NCI-H1417 (cell line): ENCODE measurements around the gene C2CD2L.

Source experiments
- DNase-seq, 3 experiments: peaks; one replicate each; lab custom pipeline; 2025; lab: John Stamatoyannopoulos, UW

C2CD2L gene

DNA sequence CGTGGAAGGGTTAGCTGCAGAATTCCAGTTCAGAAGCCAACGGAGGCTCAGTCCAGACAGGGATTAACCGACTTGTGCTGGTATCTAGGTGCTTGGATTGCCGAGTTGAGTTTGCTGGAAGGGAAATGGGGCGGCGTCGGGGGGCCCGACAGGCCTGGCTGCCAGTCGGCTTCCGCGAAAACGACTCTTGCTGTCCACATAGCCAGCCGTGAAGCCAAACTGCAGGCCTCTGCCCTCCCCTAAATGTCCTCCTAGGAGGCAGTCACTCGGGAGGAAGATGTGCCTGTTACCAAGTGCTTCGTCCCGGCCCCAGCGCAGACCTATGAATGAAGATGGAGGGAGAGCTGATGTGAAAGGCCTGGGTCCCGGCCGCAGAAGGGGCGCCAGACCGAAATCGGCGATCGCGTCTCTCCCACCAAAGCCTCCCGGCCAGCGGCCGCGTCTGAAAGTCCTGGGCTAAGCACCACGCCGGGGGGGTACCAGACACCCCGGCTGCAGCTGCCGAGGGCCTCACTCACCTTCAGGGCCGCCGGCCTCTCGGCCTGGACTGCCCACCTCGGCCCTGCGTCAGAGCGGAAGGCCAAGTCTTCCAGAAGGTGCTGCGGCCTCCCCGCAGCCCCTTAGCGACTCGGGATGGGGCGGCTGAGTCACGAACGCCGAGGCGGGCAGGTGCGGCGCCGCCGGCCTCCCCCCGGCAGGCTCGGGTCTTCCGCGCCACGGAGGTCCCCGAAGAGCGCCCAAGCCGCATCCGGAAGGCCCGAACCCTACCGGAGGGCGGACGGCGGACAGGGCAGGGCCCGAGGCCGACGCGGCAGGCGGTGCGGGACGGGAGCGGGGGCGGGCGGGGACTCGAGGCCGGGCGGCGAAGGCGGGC, 13.0 kb upstream of the C2CD2L start:
- DNase-seq = peak in 2 of 3 experiments; percentile 64 to 68

DNA sequence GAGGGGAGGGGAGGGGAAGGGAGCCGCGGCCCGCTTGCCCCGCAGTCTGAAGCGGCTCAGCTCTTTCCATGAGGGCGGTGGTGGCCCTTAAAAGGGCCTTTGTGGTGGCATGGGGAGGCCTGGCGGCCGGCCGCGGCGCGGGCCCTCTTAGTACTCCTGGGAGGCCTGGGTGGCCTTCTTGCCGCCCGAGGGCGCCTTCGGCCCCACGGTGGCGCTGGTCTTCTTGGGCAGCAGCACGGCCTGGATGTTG, 12.4 kb upstream of the C2CD2L start:
- DNase-seq = peak in 1 of 3 experiments; percentile 60

DNA sequence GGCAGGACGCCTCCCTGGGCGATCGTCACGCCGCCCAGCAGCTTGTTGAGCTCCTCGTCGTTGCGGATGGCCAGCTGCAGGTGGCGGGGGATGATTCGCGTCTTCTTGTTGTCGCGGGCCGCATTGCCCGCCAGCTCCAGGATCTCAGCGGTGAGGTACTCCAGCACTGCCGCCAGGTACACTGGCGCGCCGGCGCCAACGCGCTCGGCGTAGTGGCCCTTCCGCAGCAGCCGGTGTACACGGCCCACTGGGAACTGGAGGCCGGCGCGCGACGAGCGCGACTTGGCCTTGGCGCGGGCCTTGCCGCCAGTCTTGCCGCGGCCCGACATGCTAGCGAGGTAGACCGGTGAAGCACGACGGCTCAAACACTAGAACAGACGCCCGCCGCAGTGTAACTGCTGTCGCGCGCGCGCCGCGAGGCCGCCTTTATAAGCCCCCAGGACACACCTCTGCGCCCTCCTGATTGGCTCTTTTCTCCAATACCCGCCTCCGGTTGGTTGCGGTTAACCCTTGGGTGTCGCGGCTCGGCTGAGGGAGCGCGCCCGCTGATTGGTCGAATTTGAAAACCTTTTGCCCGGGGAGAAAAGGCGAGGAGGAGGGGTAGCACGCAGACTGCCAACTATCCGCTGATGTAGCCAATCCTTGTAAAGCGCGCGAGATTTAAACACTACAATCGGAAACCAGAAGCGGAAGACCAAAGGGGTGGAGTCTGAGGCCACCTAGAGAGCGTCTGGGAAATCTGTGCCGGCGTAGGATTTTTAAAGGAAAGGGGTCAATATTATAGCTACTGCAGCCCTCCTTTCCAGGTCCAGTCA, 11.9 kb upstream of the C2CD2L start:
- peak; percentile 98 to 100 (median 100) for DNase-seq

DNA sequence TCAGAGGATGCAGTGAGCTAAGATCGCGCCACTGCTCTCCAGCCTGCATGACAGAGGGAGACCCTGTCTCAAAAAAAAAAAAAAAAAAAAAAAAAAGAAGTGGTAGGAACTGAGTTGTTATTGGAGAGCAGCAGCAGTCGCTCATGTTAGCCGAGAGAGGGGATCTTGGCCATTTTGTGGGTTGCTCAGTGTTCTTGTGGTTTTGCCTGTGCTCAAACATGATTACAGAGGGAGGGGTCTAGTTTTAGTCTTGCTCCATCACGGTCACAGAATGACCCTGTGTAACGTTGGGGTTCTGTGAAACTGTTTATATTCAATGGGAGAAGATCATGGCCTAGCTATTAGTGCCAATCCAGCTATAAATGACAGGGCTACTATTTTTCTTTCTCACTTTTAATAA, 7.4 kb upstream of the C2CD2L start:
- no peak for DNase-seq

DNA sequence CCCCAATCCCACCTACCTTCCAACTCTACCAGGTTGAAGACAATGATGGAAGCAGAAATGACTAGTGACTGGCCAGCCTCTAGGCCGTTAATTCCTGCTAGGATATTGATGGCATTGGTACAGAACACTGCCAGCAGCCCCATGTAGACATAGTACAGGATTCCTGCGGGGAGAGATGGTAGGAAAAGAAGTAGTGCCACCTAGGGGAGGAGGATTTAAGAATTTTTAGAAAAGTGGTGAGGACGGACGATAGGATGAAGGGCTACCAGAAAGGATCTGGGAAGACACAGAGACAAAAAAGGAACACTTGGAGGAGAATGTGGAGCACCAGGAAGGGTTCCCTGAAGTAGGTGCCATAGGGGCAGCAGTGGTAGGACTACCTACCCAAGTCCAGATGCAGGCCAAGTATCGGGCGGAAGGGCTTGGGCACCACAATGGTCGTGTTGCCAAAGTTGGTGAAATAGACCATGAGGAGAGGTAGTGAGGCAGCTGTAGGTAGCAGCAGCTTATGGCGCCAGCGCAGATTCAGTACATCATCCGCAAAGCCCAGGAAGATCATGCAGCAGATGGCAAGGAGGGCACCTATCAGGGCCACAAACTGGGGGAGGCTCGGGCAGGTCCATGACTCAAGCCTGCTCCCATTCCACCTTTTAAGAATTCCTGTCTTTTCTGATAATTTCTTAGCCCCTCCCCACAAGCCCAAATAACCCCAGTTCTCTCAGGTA, 6.7 kb upstream of the C2CD2L start:
- peak; percentile 9 to 18 (median 14) for DNase-seq

DNA sequence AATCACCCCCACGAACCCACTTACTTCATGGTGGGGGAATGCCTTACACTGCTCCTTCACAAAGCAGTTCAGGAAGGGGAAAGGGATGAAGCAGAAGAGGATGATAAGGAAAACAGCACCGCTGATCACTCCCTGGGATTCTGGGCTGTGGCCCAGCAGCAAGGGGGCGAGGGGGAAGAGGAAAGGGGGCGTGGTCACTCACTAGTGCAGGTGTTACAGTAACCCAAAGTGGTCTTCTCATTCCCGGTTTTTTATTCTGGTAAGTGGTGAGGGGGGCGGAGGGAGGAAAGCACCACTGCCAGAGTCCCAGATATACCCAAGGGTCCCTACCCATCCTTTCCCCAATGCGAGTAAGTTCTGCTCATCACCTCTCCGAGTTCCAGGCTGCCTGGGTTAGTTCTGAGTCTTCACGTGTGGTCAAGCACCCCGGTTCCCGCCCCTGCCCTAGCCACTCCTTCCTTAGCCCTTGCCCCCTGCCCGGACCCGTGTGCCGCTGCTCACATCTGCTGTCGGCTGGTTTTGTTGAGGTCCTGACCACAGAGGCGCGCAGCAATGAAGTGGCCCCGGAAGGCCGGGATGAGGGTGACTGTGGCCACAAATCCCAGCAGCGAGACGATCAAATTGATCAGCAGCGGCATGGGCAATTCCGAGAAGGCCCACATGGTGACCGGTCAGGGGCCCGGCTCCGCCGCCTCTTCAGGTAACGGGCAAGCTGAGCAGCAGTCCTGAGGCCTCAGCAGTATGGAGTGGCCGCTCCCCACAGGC, 6.0 kb upstream of the C2CD2L start:
- DNase-seq = peak in 1 of 3 experiments; percentile 66

DNA sequence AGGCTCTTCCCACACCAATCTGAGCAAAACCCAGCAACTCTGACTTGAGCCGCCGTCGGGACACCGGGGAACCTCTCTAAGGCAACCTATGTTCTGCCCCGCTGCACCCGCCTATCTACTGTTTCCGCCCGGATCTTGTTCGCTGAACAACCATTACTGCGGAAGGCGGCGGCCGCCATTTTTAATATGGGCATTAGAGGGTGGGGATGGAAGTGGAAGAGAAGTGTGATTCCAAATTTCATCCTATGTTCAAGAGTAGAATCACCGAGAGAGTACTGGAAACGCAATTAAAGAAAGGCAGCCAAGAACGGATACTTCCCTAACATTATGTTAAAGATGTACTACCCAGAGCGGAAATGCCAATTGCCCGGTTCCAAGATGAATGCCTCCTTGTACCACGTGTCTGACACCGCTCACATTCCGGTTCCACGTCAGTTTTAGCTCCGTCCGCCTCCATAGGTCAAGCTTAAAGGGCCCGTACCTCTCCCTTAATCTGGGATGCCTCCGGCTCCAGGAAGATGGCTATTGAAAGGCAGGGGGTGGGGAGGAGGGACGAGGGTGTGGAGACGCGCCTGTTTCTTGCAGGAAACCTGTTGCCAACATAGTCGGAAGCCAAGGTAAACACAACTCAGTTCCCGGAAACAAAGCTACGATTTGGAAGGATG, 5.3 kb upstream of the C2CD2L start, which contains the start of gene DPAGT1:
Gene DPAGT1 (minus strand): TSS at position 95 of the 665 bp plus-strand sequence. CDS start 198 bp downstream, outside the sequence.
- DNase-seq = peak; percentile 94 to 99 (median 98)

DNA sequence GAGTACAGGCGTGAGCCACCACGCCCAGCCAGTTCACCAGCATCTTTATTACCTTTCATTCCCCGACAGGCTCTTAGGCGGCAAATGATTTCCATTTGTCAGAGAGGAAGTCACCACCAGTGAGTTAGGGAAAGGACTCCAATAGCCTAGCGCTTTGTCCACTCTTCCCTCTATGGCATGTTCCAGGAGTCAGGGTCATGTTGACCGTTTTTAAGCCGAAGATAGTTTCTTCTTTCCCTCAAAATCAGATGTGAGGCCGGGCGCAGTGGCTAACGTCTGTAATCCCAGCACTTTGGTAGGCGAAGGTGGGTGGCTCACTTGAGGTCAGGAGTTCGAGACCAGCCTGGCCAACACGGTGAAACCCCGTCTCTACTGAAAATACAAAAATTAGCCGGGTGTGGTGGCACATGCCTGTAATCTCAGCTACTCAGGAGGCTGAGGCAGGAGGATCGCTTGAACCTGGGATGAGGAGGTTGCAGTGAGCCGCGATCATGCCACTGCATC, 3.9 kb upstream of the C2CD2L start:
- peak in 2 of 3 experiments; percentile 35 to 66 for DNase-seq

DNA sequence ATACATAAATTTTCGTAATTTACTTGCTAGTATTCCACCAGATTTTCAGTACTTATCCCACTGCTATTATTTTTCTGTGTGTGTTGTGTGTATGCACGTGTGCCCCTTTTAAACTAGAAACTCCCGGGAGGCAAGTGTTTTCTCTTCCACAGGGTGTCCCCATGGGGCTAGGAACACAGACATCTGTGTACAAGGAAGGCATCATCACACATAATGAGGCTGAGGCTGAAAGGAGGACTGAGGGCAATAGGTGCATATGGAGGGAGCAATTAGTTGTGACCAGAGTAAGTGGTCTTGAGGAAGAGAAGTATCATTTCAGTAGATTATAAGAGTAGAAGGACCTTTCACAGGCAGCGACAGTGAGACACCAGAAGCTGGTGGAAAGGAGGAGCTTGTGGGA, 3.4 kb upstream of the C2CD2L start:
- DNase-seq = peak; percentile 9 to 81 (median 75)

DNA sequence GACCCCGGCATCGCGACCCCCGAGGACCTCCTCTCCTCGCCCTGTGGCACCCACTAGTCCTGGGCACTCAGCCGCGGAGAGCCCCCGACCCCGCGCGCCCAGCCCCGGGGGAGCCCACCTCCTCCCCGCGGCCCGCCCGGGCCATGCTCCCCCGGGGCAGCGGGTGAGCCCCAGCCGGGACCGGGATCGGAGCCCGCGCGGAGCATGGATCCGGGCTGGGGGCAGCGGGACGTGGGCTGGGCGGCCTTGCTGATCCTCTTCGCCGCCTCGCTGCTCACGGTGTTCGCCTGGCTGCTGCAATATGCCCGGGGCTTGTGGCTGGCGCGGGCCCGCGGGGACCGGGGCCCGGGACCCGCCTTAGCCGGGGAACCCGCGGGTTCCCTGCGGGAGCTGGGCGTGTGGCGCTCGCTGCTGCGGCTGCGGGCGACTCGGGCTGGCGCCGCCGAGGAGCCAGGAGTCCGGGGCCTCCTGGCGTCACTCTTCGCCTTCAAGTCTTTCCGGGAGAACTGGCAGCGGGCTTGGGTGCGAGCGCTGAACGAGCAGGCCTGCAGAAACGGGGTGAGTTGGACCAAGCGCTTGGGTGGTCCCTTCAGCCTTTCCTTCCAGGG, 498 bp downstream of the C2CD2L start:
- DNase-seq = peak in 2 of 3 experiments; percentile 64 to 68

DNA sequence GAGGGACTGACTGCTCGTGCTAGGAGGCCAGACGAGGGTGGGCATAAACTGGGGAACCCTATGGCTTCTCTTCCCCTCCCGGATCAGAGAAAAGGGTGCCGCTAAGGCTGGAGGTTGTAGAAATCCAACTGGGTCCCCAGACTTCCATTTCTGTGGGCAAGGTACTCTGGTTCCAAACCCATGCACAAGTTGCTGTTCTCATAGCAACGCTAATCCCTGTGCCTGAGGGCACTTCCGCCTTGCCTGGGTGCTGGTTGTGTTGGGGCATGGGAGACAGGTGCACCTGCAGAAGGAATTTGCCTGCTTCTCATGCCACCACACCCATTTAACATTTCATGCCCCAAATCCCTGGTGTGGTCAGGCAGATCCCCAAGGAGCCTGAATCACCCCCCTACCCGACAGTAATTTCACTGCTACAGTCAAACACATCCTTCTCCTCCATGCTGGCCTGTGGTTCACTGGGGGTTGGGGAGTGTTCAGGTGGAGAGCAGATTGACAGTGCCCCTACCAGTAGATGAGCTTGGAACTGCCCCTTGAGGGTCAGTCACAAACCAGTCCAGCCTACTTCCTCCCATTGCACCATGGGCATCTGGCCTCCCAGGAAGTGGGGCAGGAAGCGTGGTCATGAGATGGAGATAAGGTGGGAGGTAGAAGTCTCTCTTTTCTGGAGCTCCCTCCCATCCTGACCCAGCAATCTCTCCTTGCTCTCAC, 1.2 kb downstream of the C2CD2L start:
- peak; percentile 6 to 85 (median 71) for DNase-seq

DNA sequence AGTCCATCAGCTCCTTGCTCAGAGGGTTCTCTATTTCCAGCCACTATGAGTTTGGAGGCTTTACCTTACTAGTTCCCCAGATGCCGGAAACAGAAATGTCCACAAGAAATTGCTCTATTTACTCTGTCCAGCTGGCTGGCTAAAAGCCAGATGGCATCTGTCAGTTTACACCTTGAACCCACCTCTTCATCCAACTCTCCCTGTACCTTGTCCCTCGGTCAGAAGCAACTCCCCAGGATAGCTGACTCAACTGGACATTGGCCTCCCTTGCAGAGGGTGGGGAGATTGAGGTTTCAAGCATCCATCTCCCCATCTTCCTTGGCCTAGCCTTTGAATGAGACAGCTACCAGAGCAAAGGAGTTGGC, 1.7 kb downstream of the C2CD2L start:
- no peak for DNase-seq

DNA sequence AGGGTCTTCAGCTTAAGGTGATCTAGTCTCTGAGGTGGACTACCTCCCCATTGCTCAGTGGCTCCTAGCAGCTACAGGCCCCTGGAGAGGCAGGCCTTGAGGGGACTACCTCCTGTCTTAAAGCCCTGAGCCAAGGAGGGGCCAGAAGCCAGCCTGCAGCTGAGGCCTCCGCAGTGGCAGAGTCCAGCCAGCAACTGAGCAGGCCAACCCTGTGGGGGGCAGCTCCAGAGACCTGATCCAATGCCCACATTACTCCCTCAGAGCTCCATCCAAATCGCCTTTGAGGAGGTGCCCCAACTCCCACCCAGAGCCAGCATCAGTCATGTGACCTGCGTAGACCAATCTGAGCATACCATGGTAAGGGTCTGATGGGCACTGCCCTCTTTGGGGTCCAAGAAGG, 2.7 kb downstream of the C2CD2L start:
- no peak for DNase-seq

DNA sequence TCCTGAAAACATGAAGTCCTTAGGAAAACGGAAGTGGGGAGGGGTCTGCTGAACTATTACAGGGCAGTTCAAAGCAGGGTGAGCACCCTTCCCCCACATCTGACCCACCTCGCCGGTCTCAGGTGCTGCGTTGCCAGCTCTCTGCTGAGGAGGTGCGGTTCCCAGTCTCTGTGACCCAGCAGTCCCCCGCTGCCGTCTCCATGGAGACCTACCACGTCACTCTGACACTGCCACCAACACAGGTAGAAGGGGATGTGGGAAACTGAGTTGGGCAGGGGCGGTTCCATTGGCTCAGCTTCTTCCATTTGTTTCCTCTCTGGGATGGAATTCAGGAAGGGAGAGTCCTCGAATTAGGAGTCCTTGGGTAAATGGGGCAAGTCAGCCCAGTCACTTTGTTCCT, 3.3 kb downstream of the C2CD2L start:
- DNase-seq = no peak

DNA sequence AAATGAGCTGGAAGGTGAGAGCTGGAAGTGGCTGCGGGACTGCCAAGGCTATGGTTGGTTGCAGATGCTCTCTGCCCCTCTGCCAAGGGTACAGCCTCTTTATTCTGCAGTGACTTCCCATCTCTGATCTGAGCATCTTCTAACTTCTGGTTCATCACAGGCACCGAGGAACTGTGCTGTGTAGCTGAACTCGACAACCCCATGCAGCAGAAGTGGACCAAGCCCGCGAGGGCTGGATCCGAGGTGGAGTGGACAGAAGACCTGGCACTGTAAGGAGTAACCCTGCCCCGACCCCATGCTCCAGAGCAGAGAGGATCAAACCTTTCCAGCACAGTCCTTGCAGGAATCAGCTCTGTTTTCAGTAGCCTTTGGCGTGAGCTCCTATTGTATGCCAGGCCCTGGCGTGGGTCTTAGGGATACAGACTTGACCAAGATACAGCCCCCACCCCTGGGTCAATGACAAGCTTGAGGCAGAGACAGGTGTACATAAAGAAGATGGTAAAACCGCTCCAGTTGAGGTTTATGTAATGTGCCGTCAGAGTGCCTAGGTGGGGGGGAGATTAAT, 4.3 kb downstream of the C2CD2L start:
- DNase-seq = no peak

DNA sequence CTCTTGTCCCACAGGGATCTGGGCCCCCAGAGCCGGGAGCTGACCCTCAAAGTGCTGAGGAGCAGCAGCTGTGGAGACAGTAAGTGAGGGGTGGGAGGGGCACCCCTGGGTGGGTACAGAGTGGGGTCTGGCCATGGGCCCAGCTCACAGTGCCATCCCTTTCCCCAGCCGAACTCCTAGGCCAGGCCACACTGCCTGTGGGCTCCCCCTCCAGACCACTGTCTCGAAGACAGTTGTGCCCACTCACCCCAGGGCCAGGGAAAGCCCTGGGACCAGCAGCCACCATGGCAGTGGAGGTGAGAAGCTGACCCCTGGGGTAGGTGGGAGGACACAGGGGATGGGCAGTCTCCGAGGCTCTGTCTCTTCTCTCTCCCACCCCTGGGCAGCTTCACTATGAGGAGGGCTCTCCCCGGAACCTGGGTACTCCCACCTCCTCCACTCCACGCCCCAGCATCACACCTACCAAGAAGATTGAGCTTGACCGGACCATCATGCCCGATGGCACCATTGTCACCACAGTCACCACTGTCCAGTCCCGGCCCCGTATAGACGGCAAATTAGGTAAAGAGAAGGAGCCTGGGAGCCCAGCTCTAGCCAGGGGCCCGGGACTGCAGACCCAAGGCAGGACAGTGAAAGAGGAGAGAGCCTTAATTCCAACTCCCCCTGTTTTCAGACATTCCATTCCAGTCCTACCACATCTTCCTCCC, 5.3 kb downstream of the C2CD2L start:
- DNase-seq = no peak

DNA sequence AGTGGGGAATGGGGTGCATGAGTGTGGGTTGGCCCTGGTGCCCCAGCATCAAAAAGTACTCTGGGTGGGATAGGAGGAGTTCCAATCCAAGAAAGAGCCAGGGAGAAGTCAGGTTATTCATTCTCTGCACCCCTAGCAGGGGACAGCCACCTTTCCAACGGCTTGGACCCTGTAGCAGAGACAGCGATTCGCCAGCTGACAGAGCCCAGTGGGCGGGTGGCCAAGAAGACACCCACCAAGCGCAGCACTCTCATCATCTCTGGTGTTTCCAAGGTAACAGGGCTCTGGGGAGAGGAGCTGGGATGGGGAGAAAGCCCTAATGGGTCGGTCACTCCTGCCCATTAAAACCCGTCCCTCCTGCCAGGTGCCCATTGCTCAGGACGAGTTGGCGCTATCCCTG, 6.6 kb downstream of the C2CD2L start:
- no peak for DNase-seq

DNA sequence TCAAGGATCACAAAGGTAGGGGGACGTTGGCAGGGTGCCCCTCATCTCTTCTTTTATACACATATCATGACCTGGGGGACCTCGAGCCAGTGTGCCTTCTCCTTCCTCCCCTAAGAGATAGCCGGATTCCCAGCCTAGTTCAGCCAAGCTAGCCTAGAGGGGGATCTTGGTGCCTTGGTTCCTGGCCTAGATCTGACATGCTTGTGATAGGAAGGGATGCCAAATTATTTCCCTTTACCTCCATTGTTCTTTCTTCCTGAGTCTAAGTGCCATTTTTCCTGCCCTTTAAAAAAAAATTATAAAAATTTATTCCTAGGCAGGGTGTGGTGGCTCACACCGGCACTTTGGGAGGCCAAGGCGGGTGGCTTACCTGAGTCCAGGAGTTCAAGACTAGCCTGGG, 7.2 kb downstream of the C2CD2L start:
- no peak for DNase-seq
